Measurements from ENCODE around the gene CDYL. TPM values are rescaled to one million over a fixed set of nuclear protein-coding genes. Genes with fewer than 3 reads are reported as not detected.
"Not testable (repeated sequence)": the region's sequence is repeated elsewhere in the genome, so short reads cannot be mapped to it uniquely, and the experiment has no call there.

The CDYL gene
- total RNA-seq, 2 donors from 2014 or later = 55.1 to 58.2 TPM

DNA sequence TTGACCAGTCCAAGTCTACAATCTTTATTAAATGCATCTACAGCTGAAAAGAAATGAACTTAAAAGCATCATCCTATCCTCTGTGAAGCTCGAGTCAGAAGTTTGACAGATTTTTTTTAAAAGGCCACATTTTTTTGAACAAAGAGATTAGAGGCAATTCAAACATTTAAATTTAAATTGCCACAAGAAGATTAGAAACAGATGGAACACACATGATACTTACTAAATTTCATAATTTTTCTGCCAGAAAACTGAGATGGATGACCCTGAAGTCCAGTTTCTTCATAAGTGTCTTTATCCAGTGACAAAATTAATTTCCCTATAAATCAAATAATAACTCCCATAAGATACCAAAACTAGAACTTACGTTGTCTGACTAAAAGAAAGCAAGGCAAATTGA lies 223.4 kb downstream of the CDYL start:
- 89 to 100% methylated on average over 1 to 2 of the region's 2 CpGs for WGBS, 2 experiments (ENCODE audit: insufficient coverage in 1 of 2, insufficient read length in 1 of 2)
- no peak overlapping the region for H3K27ac ChIP-seq (ENCODE audit: low read depth, low read length)
- no peaks in the 10 kb centered on the region for H3K9me3 ChIP-seq (ENCODE audit: control insufficient read depth, low read length)
- Mint-ChIP-seq H3K36me3 (ENCODE audit: low read depth) (peaks cover 20% of the 10 kb centered on the region), H3K4me3 (no peak overlapping the region), H3K9me3 (no peaks in the 10 kb centered on the region), H3K27me3 (ENCODE audit: insufficient read depth) (no peaks in the 10 kb centered on the region), H3K27ac (no peak overlapping the region), H3K4me1 (peaks cover under 1% of the 10 kb centered on the region)
- no peaks in the 10 kb centered on the region for H3K27me3 ChIP-seq (ENCODE audit: control insufficient read depth, insufficient read depth, low read length, poor library complexity, severe bottlenecking)
- H3K4me3 ChIP-seq (ENCODE audit: low read length) = no peak overlapping the region
- TF ChIP-seq, protein P1, sequence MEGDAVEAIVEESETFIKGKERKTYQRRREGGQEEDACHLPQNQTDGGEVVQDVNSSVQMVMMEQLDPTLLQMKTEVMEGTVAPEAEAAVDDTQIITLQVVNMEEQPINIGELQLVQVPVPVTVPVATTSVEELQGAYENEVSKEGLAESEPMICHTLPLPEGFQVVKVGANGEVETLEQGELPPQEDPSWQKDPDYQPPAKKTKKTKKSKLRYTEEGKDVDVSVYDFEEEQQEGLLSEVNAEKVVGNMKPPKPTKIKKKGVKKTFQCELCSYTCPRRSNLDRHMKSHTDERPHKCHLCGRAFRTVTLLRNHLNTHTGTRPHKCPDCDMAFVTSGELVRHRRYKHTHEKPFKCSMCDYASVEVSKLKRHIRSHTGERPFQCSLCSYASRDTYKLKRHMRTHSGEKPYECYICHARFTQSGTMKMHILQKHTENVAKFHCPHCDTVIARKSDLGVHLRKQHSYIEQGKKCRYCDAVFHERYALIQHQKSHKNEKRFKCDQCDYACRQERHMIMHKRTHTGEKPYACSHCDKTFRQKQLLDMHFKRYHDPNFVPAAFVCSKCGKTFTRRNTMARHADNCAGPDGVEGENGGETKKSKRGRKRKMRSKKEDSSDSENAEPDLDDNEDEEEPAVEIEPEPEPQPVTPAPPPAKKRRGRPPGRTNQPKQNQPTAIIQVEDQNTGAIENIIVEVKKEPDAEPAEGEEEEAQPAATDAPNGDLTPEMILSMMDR (conservative IDR thresholded peaks at IDR 0.05) = no peak
- no peak for DNase-seq
- H3K4me1 ChIP-seq (ENCODE audit: control insufficient read depth, insufficient read depth, low read length) = no peaks in the 10 kb centered on the region
- no peak overlapping the region for H3K9ac ChIP-seq (ENCODE audit: extremely low read depth, low read length, poor library complexity, severe bottlenecking)
- peaks cover 21% of the 10 kb centered on the region for H3K36me3 ChIP-seq (ENCODE audit: control insufficient read depth, insufficient read depth, low read length)

DNA sequence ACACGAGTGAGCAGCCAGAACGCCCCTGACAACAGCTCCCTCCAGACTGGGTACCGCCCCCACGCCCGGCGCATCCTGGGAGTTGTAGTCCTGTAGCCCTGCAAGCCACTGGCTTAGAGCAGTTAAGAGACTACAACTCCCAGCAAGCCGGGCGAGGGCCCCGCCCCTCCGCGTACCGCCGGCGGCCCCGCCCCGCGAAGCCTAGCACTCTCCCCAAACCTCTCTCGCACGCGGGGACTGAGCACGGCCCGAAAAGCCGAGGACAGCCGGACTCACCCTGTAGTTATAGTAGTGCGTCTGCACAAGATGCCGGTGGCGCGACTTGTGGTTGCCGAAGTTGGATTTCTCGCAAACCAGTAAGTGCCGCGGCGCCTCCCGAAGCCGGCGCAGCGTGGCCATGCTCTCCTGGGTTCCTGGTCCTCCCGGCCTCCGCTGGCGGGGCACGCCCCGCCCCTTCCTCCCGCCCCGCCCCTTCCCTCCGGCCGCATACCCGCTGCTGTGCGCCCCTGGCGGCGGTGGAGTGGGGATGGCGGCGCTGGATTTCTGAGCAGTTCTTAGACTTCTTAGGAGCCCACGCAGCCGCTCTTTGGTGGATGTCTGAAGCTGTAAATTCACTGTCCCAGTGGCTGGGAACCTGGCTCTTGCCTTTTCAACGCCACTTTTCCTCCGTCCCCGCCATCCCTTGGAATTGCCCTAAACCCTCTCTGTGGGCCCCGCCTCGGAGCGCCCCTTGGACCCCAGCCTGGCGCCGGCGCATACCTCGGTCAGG lies 227.6 kb downstream of the CDYL start, which contains the start of gene RPP40:
Gene RPP40 (minus strand): TSS at position 434 of the 769 bp plus-strand sequence. CDS start 35 bp downstream, at position 399.
- peak within 1 kb of the TSS; percentile 16 for H3K9ac ChIP-seq (ENCODE audit: extremely low read depth, low read length, poor library complexity, severe bottlenecking)
- peaks cover 3% of the 10 kb centered on the region for H3K4me1 Mint-ChIP-seq

DNA sequence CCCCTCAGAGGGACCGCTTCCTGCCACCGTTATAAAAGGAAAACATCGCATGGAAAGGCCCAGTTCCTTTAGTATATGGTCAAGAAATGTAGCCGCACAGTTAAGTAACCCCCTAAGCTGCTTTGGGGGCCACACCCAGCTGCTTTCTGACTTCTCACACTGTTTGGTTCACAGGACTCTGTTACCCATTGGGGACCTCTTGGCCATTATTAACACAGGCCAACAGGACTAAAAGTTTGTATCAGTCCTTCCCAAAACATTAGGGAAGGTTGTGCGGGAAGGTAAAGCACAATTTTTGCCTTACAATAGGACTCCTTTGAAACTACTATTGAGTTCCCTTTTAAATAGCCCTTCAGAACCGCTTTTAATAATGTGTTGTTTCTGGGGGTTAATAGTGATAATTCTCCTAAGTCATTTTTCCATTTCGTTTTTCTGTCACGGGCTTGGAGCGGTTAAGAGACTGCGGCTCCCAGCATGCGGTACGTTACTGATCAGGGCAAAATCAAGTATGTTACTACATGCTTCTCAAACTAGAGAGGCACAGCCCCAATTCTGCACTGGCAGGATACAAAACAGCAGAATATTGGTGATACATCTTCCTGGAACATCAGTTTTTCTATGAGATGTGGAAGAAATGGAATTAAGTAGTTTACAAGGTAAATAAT lies 228.3 kb downstream of the CDYL start:
- Mint-ChIP-seq H3K27ac (peak overlapping the region; percentile 94), H3K4me1 (peaks cover 3% of the 10 kb centered on the region), H3K36me3 (ENCODE audit: low read depth) (peaks cover 13% of the 10 kb centered on the region), H3K27me3 (ENCODE audit: insufficient read depth) (no peaks in the 10 kb centered on the region), H3K9me3 (no peaks in the 10 kb centered on the region), H3K4me3 (peak overlapping the region; percentile 85)
- peak overlapping the region; percentile 16 for H3K9ac ChIP-seq (ENCODE audit: extremely low read depth, low read length, poor library complexity, severe bottlenecking)
- no peak for DNase-seq
- no peaks in the 10 kb centered on the region for H3K9me3 ChIP-seq (ENCODE audit: control insufficient read depth, low read length)
- H3K27ac ChIP-seq (ENCODE audit: low read depth, low read length) = no peak overlapping the region
- no peaks in the 10 kb centered on the region for H3K4me1 ChIP-seq (ENCODE audit: control insufficient read depth, insufficient read depth, low read length)
- H3K27me3 ChIP-seq (ENCODE audit: control insufficient read depth, insufficient read depth, low read length, poor library complexity, severe bottlenecking) = no peaks in the 10 kb centered on the region
- H3K36me3 ChIP-seq (ENCODE audit: control insufficient read depth, insufficient read depth, low read length) = peaks cover 14% of the 10 kb centered on the region
- 55% methylated on average over 11 to 12 of the region's 12 CpGs for WGBS, 2 experiments (ENCODE audit: insufficient coverage in 1 of 2, insufficient read length in 1 of 2)
- TF ChIP-seq, protein P1 (conservative IDR thresholded peaks at IDR 0.05) = no peak
- H3K4me3 ChIP-seq (ENCODE audit: low read length) = peak overlapping the region; percentile 89

More for the DNA sequence above, 227.6 kb downstream of the CDYL start, which contains the start of gene RPP40:
- H3K36me3 Mint-ChIP-seq (ENCODE audit: low read depth) = peaks cover 18% of the 10 kb centered on the region
- no peaks in the 10 kb centered on the region for H3K4me1 ChIP-seq (ENCODE audit: control insufficient read depth, insufficient read depth, low read length)
- 1 to 3% methylated on average over 20 to 64 of the region's 64 CpGs for WGBS, 2 experiments (ENCODE audit: insufficient coverage in 1 of 2, insufficient read length in 1 of 2)
- H3K27ac Mint-ChIP-seq = peak within 1 kb of the TSS; percentile 94
- peak within 1 kb of the TSS; percentile 60 for H3K27ac ChIP-seq (ENCODE audit: low read depth, low read length)
- TF ChIP-seq, protein P1 (conservative IDR thresholded peaks at IDR 0.05) = peak; percentile 89
- no peaks in the 10 kb centered on the region for H3K9me3 Mint-ChIP-seq
- H3K36me3 ChIP-seq (ENCODE audit: control insufficient read depth, insufficient read depth, low read length) = peaks cover 14% of the 10 kb centered on the region
- H3K9me3 ChIP-seq (ENCODE audit: control insufficient read depth, low read length) = no peaks in the 10 kb centered on the region
- H3K27me3 Mint-ChIP-seq (ENCODE audit: insufficient read depth) = no peaks in the 10 kb centered on the region
- peak within 1 kb of the TSS; percentile 85 for H3K4me3 Mint-ChIP-seq
- peak; percentile 99 for DNase-seq
- peak within 1 kb of the TSS; percentile 89 for H3K4me3 ChIP-seq (ENCODE audit: low read length)
- H3K27me3 ChIP-seq (ENCODE audit: control insufficient read depth, insufficient read depth, low read length, poor library complexity, severe bottlenecking) = no peaks in the 10 kb centered on the region

DNA sequence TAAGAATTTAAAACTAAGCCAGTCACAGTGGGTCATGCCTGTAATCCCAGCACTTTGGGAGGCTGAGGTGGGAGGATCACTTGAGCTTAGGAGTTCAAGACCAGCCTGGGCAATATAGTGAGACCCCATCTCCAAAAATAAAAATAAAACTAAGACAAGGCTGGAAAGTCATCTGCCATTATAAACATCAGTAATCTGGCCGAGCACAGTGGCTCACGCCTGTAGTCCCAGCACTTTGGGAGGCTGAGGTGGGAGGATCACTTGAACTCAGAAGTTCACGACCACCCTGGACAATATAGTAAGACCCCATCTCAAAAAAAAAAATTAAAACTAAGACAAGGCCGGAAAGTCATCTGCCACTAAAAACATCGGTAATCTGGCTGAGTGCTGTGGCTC lies 228.8 kb downstream of the CDYL start:
- H3K27me3 ChIP-seq (ENCODE audit: control insufficient read depth, insufficient read depth, low read length, poor library complexity, severe bottlenecking); H3K9ac ChIP-seq (ENCODE audit: extremely low read depth, low read length, poor library complexity, severe bottlenecking); H3K9me3 Mint-ChIP-seq; H3K27ac Mint-ChIP-seq; H3K9me3 ChIP-seq (ENCODE audit: control insufficient read depth, low read length); H3K4me1 Mint-ChIP-seq; DNase-seq; H3K27ac ChIP-seq (ENCODE audit: low read depth, low read length); H3K4me1 ChIP-seq (ENCODE audit: control insufficient read depth, insufficient read depth, low read length); H3K36me3 Mint-ChIP-seq (ENCODE audit: low read depth); H3K27me3 Mint-ChIP-seq (ENCODE audit: insufficient read depth); H3K4me3 Mint-ChIP-seq; H3K4me3 ChIP-seq (ENCODE audit: low read length): not testable (repeated sequence)
- WGBS, 2 experiments (ENCODE audit: insufficient coverage in 1 of 2, insufficient read length in 1 of 2) = 96% methylated on average over 3 to 5 of the region's 5 CpGs
- H3K36me3 ChIP-seq (ENCODE audit: control insufficient read depth, insufficient read depth, low read length) = peaks cover 14% of the 10 kb centered on the region

Measured in endodermal cell (in vitro differentiated cells).